IMR-90 (cell line): ENCODE measurements around the gene LEKR1. TPM values are rescaled to one million over a fixed set of nuclear protein-coding genes. Genes with fewer than 3 reads are reported as not detected.

Experiments
- ATAC-seq: fragments of 200-7000 bp; cut with Tn5 transposase; 2 replicates; pipeline ENCODE4 v1.9.1; 2020; ENCODE audit warnings: low read depth, mild to moderate bottlenecking, moderate library complexity
- BruUV-seq: library from RNA; stranded (reverse); fragments of 400-500 nt; replicated peaks from 2 replicates; lab custom pipeline; 2021; lab: Mats Ljungman, UMichigan
- CTCF ChIA-PET: fragments of 300-600 bp; formaldehyde crosslinking; extraction: SDS; loops from one replicate; lab custom pipeline; 2021; ENCODE audit warnings: antibody characterized with exemption; lab: Yijun Ruan, JAX
- POLR2A ChIA-PET: fragments of 300-600 bp; sonication (Branson Sonifier 250); formaldehyde crosslinking; loops from one replicate; lab custom pipeline; 2022; ENCODE audit warnings: antibody characterized with exemption; ENCODE audit not compliant: unreplicated experiment; lab: Charles Lee
- DNase-seq: peaks from one replicate; pipeline ENCODE4 v3.0.0; 2013
- H2AFZ ChIP-seq: replicated peaks from 2 replicates; pipeline ENCODE3; 2013; ENCODE audit warnings: low read length, mild to moderate bottlenecking; ENCODE audit not compliant: poor library complexity
- H2AK5ac ChIP-seq: 2 replicates; pipeline ENCODE4 v1.6.1; 2013; ENCODE audit warnings: low read depth, low read length, inconsistent platforms
- H2AK9ac ChIP-seq: replicated peaks from 2 replicates; pipeline ENCODE3; 2013; ENCODE audit warnings: mild to moderate bottlenecking, low read depth, low read length, moderate library complexity; ENCODE audit not compliant: poor library complexity
- H2BK120ac ChIP-seq: 2 replicates; pipeline ENCODE4 v1.6.1; 2013; ENCODE audit warnings: low read depth, low read length, inconsistent platforms
- H2BK15ac ChIP-seq: 3 replicates; pipeline ENCODE4 v1.6.1; 2013; ENCODE audit warnings: low read depth, low read length, inconsistent platforms
- H2BK20ac ChIP-seq: 2 replicates; pipeline ENCODE4 v1.6.1; 2013; ENCODE audit warnings: low read depth, mild to moderate bottlenecking, inconsistent platforms, low read length, moderate library complexity
- H2BK5ac ChIP-seq: 2 replicates; pipeline ENCODE4 v1.6.1; 2013; ENCODE audit warnings: mild to moderate bottlenecking, low read depth, low read length, inconsistent platforms; ENCODE audit not compliant: poor library complexity, severe bottlenecking
- H3K14ac ChIP-seq: replicated peaks from 2 replicates; pipeline ENCODE4 v1.6.1; 2013; ENCODE audit warnings: low read depth, low read length, inconsistent platforms
- H3K18ac ChIP-seq: 2 replicates; pipeline ENCODE4 v1.6.1; 2013; ENCODE audit warnings: low read depth, low read length, control low read depth
- H3K23ac ChIP-seq: 2 replicates; pipeline ENCODE4 v1.6.1; 2013; ENCODE audit warnings: low read depth, low read length, inconsistent platforms
- H3K27ac ChIP-seq: 2 replicates; pipeline ENCODE4 v1.5.1; 2013; ENCODE audit warnings: mild to moderate bottlenecking, control low read depth, low read length; ENCODE audit not compliant: insufficient read depth
- H3K27me3 ChIP-seq: 2 replicates; pipeline ENCODE4 v1.6.1; 2013; ENCODE audit warnings: low read length; ENCODE audit not compliant: control insufficient read depth, insufficient read depth
- H3K36me3 ChIP-seq: 2 replicates; pipeline ENCODE4 v1.6.1; 2013; ENCODE audit warnings: low read length, mixed read lengths; ENCODE audit not compliant: control insufficient read depth, insufficient read depth
- H3K4ac ChIP-seq: 2 replicates; pipeline ENCODE4 v1.6.1; 2013; ENCODE audit warnings: low read depth, low read length, inconsistent platforms
- H3K4me1 ChIP-seq: 2 replicates; pipeline ENCODE4 v1.6.1; 2013; ENCODE audit warnings: low read length, mixed read lengths; ENCODE audit not compliant: control insufficient read depth, insufficient read depth
- H3K4me2 ChIP-seq: 2 replicates; pipeline ENCODE4 v1.6.1; 2013; ENCODE audit warnings: low read depth, mild to moderate bottlenecking, control low read depth, low read length, moderate library complexity
- H3K4me3 ChIP-seq: 2 replicates; pipeline ENCODE4 v1.5.1; 2013; ENCODE audit warnings: low read depth, mild to moderate bottlenecking, control low read depth, low read length, moderate library complexity; ENCODE audit not compliant: insufficient read depth
- H3K56ac ChIP-seq: 2 replicates; pipeline ENCODE4 v1.6.1; 2013; ENCODE audit warnings: low read length, inconsistent platforms; ENCODE audit not compliant: insufficient read depth; ENCODE audit errors: extremely low read depth
- H3K79me1 ChIP-seq, 2 experiments: 2 replicates each; pipeline ENCODE4 v1.6.1; 2013; ENCODE audit warnings: low read length in 2 of 2, inconsistent platforms in 1 of 2, low read depth in 1 of 2
- H3K9ac ChIP-seq: 2 replicates; pipeline ENCODE4 v1.6.1; 2013; ENCODE audit warnings: low read depth, low read length, control low read depth
- H3K9me1 ChIP-seq: 2 replicates; pipeline ENCODE4 v1.6.1; 2013; ENCODE audit warnings: low read length, inconsistent platforms; ENCODE audit not compliant: insufficient read depth
- H3K9me3 ChIP-seq: 2 replicates; pipeline ENCODE4 v1.6.1; 2013; ENCODE audit warnings: low read length; ENCODE audit not compliant: control insufficient read depth, insufficient read depth
- H4K20me1 ChIP-seq: 2 replicates; pipeline ENCODE4 v1.6.1; 2013; ENCODE audit warnings: low read length, inconsistent platforms; ENCODE audit not compliant: insufficient read depth
- H4K5ac ChIP-seq: 2 replicates; pipeline ENCODE4 v1.6.1; 2013; ENCODE audit warnings: mild to moderate bottlenecking, low read depth, low read length, control low read depth
- H4K8ac ChIP-seq, 2 experiments: 2 replicates each; pipeline ENCODE4 v1.6.1; 2013; ENCODE audit warnings: low read depth in 2 of 2, low read length in 2 of 2, control low read depth in 1 of 2, inconsistent platforms in 1 of 2
- H4K91ac ChIP-seq: 2 replicates; pipeline ENCODE4 v1.6.1; 2013; ENCODE audit warnings: low read depth, low read length, inconsistent platforms; ENCODE audit not compliant: insufficient read depth
- BHLHE40 ChIP-seq: fragments of 150-350 bp; IDR thresholded peaks from 2 replicates; pipeline ENCODE4 v1.6.1; 2016; ENCODE audit warnings: mild to moderate bottlenecking, low read depth, low read length
- CHD1 ChIP-seq: IDR thresholded peaks from 2 replicates; pipeline ENCODE4 v1.6.1; 2012; ENCODE audit warnings: low read depth, low read length, improper control_type of control experiment
- CTCF ChIP-seq: conservative IDR thresholded peaks from 2 replicates; pipeline ENCODE4 v1.5.1; 2012; ENCODE audit warnings: mild to moderate bottlenecking, low read depth, low read length, improper control_type of control experiment
- ELK1 ChIP-seq: fragments of 150-350 bp; IDR thresholded peaks from 2 replicates; pipeline ENCODE4 v1.6.1; 2016; ENCODE audit warnings: low read depth, mild to moderate bottlenecking, low read length, moderate library complexity, borderline replicate concordance
- MAFK ChIP-seq: IDR thresholded peaks from 2 replicates; pipeline ENCODE4 v1.6.1; 2012; ENCODE audit warnings: low read depth, low read length, improper control_type of control experiment
- MAZ ChIP-seq: IDR thresholded peaks from 2 replicates; pipeline ENCODE4 v1.6.1; 2012; ENCODE audit warnings: low read depth, mild to moderate bottlenecking, low read length, improper control_type of control experiment, moderate library complexity, borderline replicate concordance
- NFE2L2 ChIP-seq: fragments of 150-350 bp; IDR thresholded peaks from 2 replicates; pipeline ENCODE4 v1.6.1; 2016; ENCODE audit warnings: low read depth, mild to moderate bottlenecking, low read length
- RAD21 ChIP-seq: IDR thresholded peaks from 2 replicates; pipeline ENCODE4 v1.6.1; 2012; ENCODE audit warnings: low read length, improper control_type of control experiment
- SMC3 ChIP-seq: fragments of 150-350 bp; IDR thresholded peaks from 2 replicates; pipeline ENCODE4 v1.6.1; 2016; ENCODE audit warnings: low read depth, mild to moderate bottlenecking, antibody characterized with exemption, low read length, moderate library complexity
- USF2 ChIP-seq: fragments of 150-350 bp; IDR thresholded peaks from 2 replicates; pipeline ENCODE4 v1.6.1; 2017; ENCODE audit warnings: mild to moderate bottlenecking, antibody characterized with exemption, low read length, low read depth
- WGBS, 2 experiments: methylation state at CpG; one replicate each; pipeline versions ENCODE4 v1.1.5 to v1.1.7; 2013; ENCODE audit warnings: missing lambda C conversion rate in 2 of 2; ENCODE audit not compliant: insufficient read length in 1 of 2; ENCODE audit errors: extremely low coverage in 2 of 2; 5-methylcytosine and 5-hydroxymethylcytosine counted together
- dilution Hi-C: fragments of 300-500 bp; cut with HindIII; formaldehyde crosslinking; loops from one replicate; pipeline ENCODE4 v1.14.3; 2018; ENCODE audit warnings: low sequenced_read_pairs; ENCODE audit not compliant: unreplicated experiment
- in situ Hi-C: fragments of 300-500 bp; cut with MboI; formaldehyde crosslinking; loops from 3 replicates; pipeline ENCODE4 v1.14.3; 2019; ENCODE audit warnings: low sequenced_read_pairs, inconsistent platforms, mixed read lengths
- intact Hi-C: fragments of 100-400 bp; cut with micrococcal nuclease; formaldehyde crosslinking; loops from 2 replicates; pipeline ENCODE4 v1.10.0; 2022
- polyA plus RNA-seq, 3 experiments: library from polyadenylated mRNA; depleted of rRNA; stranded (reverse); fragments of >200 nt; gene quantifications; 2 replicates each; pipeline ENCODE4 v1.2.3, GENCODE V29; 2012; ENCODE audit warnings: low replicate concordance in 1 of 3
- total RNA-seq: library from RNA; depleted of rRNA; stranded (reverse); fragments of >200 nt; gene quantifications from 2 replicates; pipeline ENCODE4 v1.2.3, GENCODE V29; 2012

LEKR1 gene
- total and polyA plus RNA-seq, 2 of the 4 experiments (the other 2 are of a cell fraction), result 0.19 to 0.36 TPM

- DNase-seq (no peak), ATAC-seq (no peak)
- CTCF ChIA-PET, result interaction anchor here (0.9 kb wide), 1 partner anchor 10 kb away, joined by 3 read pairs; no protein-coding TSS in a partner anchor
- Histone ChIP-seq H3K14ac (no peak overlapping the region), H2BK20ac (no peak overlapping the region), H3K9me3 (no peaks in the 10 kb centered on the region), H2BK120ac (no peak overlapping the region), H4K20me1 (no peaks in the 10 kb centered on the region), H3K79me1 (no peaks in the 10 kb centered on the region), H3K56ac (no peak overlapping the region), H3K27ac (no peak overlapping the region), H3K9me1 (no peaks in the 10 kb centered on the region), H2AK9ac (no peak overlapping the region), H3K23ac (no peak overlapping the region), H3K18ac (no peak overlapping the region), H3K27me3 (no peaks in the 10 kb centered on the region), H3K4me2 (no peak overlapping the region), H2AFZ (no peak overlapping the region), H2BK5ac (no peak overlapping the region), H2BK15ac (no peak overlapping the region), H3K36me3 (no peaks in the 10 kb centered on the region), H3K9ac (no peak overlapping the region), H4K8ac (no peak overlapping the region), H3K4me1 (no peaks in the 10 kb centered on the region), H2AK5ac (no peak overlapping the region), H3K4ac (no peak overlapping the region), H4K5ac (no peak overlapping the region), H4K91ac (no peak overlapping the region), H3K4me3 (no peak overlapping the region)
- in situ Hi-C loops, result no loop called here
- POLR2A ChIA-PET, result no interaction called here
- intact Hi-C loops, result no loop called here
- no CpG with 5 or more reads among the region's 1 CpG for WGBS, 2 experiments
- dilution Hi-C loops, result no loop called here
- BruUV-seq, result no TSS peak
- TF ChIP-seq BHLHE40 (no peak), CHD1 (no peak), ELK1 (no peak), CTCF (no peak), RAD21 (no peak), USF2 (no peak), NFE2L2 (no peak), SMC3 (no peak), MAFK (no peak), MAZ (no peak)
These were observed 82.2 kb downstream of the LEKR1 start for GRCh38 chr3:156908398-156908797.
